A549 (cell line): ENCODE data around the gene MB21D2.

Source experiments
- CTCF ChIP-seq: fragments of >200 bp; sonication (Bioruptor Twin); formaldehyde crosslinking; IDR thresholded peaks from 3 replicates; pipeline ENCODE4 v1.5.1; 2016
- HDAC2 ChIP-seq: fragments of 200-600 bp; sonication (generic); IDR thresholded peaks from 2 replicates; pipeline ENCODE4 v1.6.1; 2016
- PBX3 ChIP-seq: IDR thresholded peaks from 2 replicates; pipeline ENCODE4 v1.6.1; 2012
- POLR2A ChIP-seq: IDR thresholded peaks from 2 replicates; pipeline ENCODE4 v1.6.1; 2012; ENCODE audit warnings: mild to moderate bottlenecking, low read length
- POLR2AphosphoS2 ChIP-seq: conservative IDR thresholded peaks from 2 replicates; pipeline ENCODE4 v1.6.1; 2012; ENCODE audit warnings: low read length, improper control_type of control experiment, inconsistent platforms

GRCh38 chr3:192843119-192843518, 74.5 kb downstream of the MB21D2 start:
- no peak for TF ChIP-seq PBX3
- no peak for TF ChIP-seq HDAC2
- no peak for TF ChIP-seq POLR2AphosphoS2
- no peak for TF ChIP-seq POLR2A
- TF ChIP-seq CTCF = no peak
